ENCODE measurements around the gene PFN3. TPM values are rescaled to one million over a fixed set of nuclear protein-coding genes. Genes with fewer than 3 reads are reported as not detected.

PFN3 gene
- polyA plus RNA-seq, 1 of the 3 experiments (the other 2 are of a cell fraction): not detected

- H3K9me3 ChIP-seq: no peaks in the 10 kb centered on the region
- H3K9me2 ChIP-seq: no peaks in the 10 kb centered on the region
- H3K4me2 ChIP-seq: no peak within 1 kb of the TSS
- H4K20me1 ChIP-seq (ENCODE audit: insufficient read depth): no peaks in the 10 kb centered on the region
- H2AFZ ChIP-seq (ENCODE audit: low read depth): no peak within 1 kb of the TSS
- no peaks in the 10 kb centered on the region for H3K27me3 ChIP-seq (ENCODE audit: insufficient read depth)
- H3K27ac ChIP-seq (ENCODE audit: low read depth in 2 of 2, low read length in 1 of 2): no peak within 1 kb of the TSS
- H3F3A ChIP-seq (replicated peaks; ENCODE audit: insufficient read depth): peaks cover 7% of the 10 kb centered on the region
- H3K9ac ChIP-seq: no peak within 1 kb of the TSS
- H3K4me1 ChIP-seq (ENCODE audit: control insufficient read depth in 1 of 2, insufficient read depth in 2 of 2, low read depth in 1 of 2, low read length in 1 of 2): peaks cover 0 to 12% of the 10 kb centered on the region in 2 experiments; a peak in 1 of 4 replicates
- no peaks in the 10 kb centered on the region for H3K79me2 ChIP-seq (ENCODE audit: insufficient read depth)
- ChIA-PET POLR2A (interaction anchor here (0.9 kb wide), 1 partner anchor 38 kb away, joined by 3 read pairs; no protein-coding TSS in a partner anchor), CTCF (interaction anchor here (0.9 to 9.7 kb wide), 6 partner anchors 12 to 92 kb away, joined by 3 to 375 read pairs (median 6); no protein-coding TSS in a partner anchor)
- 64% methylated on average over 6 of the region's 9 CpGs for WGBS (ENCODE audit: low lambda C conversion rate)
- no peak for TF ChIP-seq JUND (IDR thresholded peaks at IDR 0.05)
- no peak for TF ChIP-seq FOXM1 (IDR thresholded peaks at IDR 0.05; ENCODE audit: low read depth)
- TF ChIP-seq, protein P1, sequence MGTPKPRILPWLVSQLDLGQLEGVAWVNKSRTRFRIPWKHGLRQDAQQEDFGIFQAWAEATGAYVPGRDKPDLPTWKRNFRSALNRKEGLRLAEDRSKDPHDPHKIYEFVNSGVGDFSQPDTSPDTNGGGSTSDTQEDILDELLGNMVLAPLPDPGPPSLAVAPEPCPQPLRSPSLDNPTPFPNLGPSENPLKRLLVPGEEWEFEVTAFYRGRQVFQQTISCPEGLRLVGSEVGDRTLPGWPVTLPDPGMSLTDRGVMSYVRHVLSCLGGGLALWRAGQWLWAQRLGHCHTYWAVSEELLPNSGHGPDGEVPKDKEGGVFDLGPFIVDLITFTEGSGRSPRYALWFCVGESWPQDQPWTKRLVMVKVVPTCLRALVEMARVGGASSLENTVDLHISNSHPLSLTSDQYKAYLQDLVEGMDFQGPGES (IDR thresholded peaks at IDR 0.05; ENCODE audit: low read depth, low read length): no peak
- no peak for TF ChIP-seq EZH2phosphoT487 (IDR thresholded peaks at IDR 0.05; ENCODE audit: borderline replicate concordance, low read depth)
- no peak for TF ChIP-seq NFIC (IDR thresholded peaks at IDR 0.05; ENCODE audit: borderline replicate concordance)
- no peak for TF ChIP-seq PBX3 (IDR thresholded peaks at IDR 0.05)
- no peak for TF ChIP-seq SIN3A (IDR thresholded peaks at IDR 0.05; ENCODE audit: borderline replicate concordance, low read depth, low read length)
- no peak for TF ChIP-seq MXI1 (IDR thresholded peaks at IDR 0.05; ENCODE audit: low read depth, low read length)
- TF ChIP-seq, protein P2, sequence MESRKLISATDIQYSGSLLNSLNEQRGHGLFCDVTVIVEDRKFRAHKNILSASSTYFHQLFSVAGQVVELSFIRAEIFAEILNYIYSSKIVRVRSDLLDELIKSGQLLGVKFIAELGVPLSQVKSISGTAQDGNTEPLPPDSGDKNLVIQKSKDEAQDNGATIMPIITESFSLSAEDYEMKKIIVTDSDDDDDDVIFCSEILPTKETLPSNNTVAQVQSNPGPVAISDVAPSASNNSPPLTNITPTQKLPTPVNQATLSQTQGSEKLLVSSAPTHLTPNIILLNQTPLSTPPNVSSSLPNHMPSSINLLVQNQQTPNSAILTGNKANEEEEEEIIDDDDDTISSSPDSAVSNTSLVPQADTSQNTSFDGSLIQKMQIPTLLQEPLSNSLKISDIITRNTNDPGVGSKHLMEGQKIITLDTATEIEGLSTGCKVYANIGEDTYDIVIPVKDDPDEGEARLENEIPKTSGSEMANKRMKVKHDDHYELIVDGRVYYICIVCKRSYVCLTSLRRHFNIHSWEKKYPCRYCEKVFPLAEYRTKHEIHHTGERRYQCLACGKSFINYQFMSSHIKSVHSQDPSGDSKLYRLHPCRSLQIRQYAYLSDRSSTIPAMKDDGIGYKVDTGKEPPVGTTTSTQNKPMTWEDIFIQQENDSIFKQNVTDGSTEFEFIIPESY (IDR thresholded peaks at IDR 0.05; ENCODE audit: borderline replicate concordance, low read depth): no peak
- TF ChIP-seq TCF12 (IDR thresholded peaks at IDR 0.05): no peak
- TF ChIP-seq GABPA (IDR thresholded peaks at IDR 0.05; ENCODE audit: low read depth): no peak
- TF ChIP-seq NRF1 (IDR thresholded peaks at IDR 0.05; ENCODE audit: low read depth, low read length): no peak
- no peak for TF ChIP-seq MEF2A (IDR thresholded peaks at IDR 0.05; ENCODE audit: borderline replicate concordance, low read depth)
- TF ChIP-seq TAF1 (IDR thresholded peaks at IDR 0.05; ENCODE audit: borderline replicate concordance, low read depth, low read length): no peak
- no peak for TF ChIP-seq FOSL2 (IDR thresholded peaks at IDR 0.05; ENCODE audit: borderline replicate concordance, low read depth)
- no peak for TF ChIP-seq ELF1 (IDR thresholded peaks at IDR 0.05)
- H3K4me3 ChIP-seq (ENCODE audit: low read depth in 2 of 2, low read length in 1 of 2): no peak within 1 kb of the TSS
- DNase-seq: no peak
- H3K36me3 ChIP-seq (replicated peaks in 1 of 2; ENCODE audit: control insufficient read depth in 1 of 2, insufficient read depth in 2 of 2, low read length in 1 of 2): no peaks in the 10 kb centered on the region
These were observed 8.8 kb upstream of the PFN3 start, which contains the start of gene F12 for GRCh38 chr5:177409043-177409801. Gene F12 (minus strand): TSS chr5:177409564. CDS start chr5:177409527, 37 bp downstream.
